Measurements from ENCODE around the gene ITGAX.

ITGAX gene

DNA sequence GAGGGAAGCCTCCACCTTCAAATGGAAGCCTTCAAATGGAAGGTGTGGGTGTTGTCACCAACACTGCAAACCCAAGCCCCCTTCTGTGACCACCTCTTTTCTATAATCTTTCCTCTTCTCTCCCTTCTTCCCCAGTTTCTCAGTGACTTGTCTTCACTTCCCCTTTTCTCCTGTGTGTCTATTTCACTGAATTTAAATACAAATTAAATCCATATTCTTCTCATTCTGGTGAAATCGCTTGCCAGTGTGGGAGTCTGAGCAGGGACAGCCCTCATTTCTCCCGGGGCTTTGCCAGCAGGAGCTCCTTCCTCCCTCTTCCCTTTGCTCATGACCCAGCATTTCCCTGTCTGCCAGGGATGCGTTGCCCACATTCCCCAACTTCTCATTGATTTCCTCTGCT lies 6.4 kb upstream of the ITGAX start:
- DNase-seq (ENCODE audit: low read depth): no peak

DNA sequence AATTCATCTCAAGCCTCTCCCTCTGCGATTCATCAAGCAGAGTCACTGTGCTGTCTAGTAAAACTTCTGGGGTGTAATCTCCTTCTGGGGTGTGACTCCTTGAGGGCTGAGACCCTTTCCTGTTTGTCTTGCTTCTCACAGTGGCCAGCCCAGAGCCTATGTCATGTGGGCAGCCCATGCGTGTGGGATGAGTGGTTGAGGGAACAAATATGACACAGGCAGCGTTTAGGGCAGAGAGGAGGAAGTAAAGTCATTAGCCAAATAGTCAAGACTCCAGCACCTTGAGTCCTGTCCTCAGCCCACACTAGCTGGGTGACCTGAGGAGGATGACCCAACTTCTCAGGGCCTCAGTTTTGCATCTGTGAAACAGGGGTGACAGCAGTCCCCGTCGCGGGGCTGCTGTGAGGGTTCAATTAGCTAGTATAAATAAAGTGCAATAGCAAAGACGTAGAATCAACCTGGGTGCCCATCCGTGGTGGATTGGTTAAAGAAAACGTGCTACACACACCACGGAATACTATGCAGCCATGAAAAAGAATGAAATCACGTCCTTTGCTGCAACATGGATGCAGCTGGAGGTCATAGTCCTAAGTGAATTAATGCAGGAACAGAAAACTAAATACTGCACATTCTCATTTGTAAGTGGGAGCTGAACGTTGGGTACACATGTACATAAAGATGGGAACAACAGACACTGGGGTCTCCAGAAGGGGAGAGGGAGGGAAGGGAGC lies 4.5 kb upstream of the ITGAX start:
- no peak for DNase-seq (ENCODE audit: low read depth)

DNA sequence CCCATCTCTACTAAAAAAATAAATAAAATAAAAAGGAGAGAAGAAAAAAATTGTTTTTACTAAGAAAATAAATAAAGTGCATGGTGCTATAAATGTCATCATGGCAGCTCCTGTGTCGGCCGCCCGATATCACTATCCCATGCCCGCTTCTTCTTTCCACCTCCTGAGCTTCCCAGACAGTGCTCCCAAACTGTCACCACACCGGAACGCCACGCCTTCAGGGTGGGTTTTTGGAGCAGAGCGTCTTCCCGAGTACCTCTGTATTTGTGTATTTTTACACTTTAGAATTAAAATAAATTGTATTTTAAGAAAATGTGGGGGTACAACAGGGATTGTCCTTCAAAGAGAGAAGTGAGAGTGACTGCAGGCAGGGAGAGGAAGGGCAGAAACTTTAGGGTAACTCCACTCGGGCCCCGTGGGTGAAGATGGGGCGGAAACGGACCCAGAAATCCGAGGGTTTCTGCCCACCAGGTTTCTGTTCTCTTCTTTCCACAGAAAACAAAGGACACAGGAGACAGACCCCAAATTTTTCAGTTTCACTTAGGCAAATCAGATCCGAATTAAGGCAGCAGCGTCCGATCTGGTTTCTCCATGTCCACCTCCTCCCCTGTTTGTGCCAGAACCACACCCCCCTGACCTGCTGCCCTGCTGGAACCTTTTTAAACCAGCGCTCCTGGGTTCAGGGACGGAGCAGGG lies 3.6 kb upstream of the ITGAX start:
- no peak for DNase-seq (ENCODE audit: low read depth)

DNA sequence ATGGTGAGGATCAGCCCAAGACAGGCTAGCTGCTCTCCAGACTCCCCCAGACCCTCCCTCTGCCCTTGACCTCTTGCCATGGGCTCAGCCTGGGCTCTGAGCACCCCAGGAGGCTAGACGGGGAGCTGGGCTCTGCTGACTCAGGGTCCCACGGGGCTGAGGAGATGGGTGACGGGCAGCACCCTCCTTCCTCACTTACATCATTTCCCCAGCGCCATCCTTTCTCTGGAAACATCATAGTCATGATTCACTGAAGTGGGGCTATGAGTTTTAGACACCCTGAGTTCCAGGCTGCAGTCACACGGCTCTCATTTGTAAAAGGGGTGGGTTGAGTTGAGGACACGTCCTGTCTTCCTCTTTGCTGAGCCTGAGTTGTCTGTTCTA lies 3.0 kb upstream of the ITGAX start:
- DNase-seq (ENCODE audit: low read depth): no peak

DNA sequence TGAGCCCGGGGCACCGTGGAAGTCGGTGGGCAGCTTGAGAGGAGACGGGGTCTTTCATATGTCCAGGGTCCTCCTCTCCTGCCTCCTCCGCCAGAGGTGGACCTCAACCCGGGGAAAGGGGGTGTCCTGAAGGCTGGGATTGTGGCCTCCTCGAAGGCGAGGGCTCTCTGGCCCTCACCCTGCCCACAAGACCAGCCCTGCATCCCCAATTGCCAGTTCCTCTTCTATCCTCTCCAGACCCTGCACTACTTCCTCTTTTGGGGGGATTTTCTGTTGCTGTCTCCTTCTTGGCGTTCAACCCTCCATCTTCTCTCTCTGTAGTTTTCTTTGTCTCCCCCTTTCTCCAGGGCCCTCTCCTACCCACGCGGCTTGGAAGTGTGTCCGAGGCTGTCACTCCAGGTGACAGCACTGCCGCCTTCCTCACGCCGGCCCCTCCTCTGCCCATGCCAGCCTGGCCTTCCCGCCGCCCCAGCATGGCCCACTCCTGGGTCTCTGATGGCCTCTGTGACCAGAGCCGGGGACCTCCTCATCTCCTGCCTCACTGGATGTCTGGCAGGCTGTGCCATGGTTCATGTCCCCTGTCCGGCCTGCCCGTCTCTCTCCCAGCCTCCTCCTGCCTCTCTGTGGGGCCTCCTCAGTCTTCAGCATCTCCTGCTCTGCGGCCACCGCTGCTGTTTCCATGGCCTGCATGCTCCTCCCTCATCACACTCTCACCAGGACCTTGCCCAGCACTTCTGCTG lies 2.4 kb upstream of the ITGAX start:
- DNase-seq (ENCODE audit: low read depth): no peak

DNA sequence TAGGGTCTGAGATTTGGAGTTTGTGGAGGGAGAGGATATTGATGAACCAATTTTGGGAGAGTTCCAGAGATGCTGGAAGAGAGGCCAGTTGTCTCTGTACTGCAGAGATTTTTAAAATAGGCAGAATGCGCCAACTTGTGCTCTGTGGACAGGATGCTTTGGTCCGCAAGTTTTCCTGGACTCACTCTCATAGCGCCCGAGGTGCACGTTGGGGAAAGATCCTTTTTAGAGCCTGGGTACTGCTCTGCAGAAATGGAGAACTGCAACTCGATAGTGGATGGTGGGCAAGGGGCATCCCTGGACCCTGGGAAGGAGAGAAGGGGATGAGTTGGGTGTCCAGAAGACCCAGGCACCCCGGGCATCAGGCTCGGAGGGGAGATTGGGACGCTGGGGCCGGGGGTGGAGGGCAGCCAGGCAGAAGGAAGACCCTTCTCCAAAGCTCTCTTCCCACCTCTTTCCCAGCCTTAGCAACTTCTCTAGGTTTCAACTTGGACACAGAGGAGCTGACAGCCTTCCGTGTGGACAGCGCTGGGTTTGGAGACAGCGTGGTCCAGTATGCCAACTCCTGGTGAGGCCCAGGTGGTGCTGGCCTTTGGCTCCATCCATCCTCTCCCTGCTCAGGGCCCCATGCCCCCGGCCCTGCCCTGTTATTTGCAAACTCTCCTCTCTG lies 590 bp downstream of the ITGAX start:
- no peak for DNase-seq (ENCODE audit: low read depth)

DNA sequence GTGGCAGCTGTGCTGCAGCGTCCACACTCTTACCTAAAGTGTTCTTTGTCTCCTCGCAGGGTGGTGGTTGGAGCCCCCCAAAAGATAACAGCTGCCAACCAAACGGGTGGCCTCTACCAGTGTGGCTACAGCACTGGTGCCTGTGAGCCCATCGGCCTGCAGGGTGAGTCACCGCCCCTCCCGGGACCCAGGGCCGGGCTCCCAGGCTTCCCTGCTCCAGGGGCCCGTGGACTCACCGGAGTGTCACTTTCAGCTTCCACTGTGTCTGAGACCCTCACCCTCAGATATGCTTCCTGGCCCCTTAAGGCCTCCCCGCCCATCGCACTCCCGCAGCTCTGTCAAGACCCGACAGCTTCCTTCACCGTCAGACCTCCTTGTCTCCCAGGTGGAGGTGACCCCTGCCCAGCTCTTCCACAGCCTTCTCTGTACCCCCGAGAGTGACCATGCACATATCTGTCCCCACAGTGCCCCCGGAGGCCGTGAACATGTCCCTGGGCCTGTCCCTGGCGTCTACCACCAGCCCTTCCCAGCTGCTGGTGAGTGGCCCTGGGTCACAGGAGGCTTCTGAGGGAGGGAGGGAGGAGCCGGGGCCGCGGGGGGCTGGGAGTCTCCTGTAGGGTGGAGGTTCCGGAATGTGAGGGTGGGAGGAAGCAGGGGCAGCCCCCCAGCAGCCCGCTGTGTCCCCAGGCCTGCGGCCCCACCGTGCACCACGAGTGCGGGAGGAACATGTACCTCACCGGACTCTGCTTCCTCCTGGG lies 1.8 kb downstream of the ITGAX start:
- DNase-seq (ENCODE audit: low read depth): no peak

DNA sequence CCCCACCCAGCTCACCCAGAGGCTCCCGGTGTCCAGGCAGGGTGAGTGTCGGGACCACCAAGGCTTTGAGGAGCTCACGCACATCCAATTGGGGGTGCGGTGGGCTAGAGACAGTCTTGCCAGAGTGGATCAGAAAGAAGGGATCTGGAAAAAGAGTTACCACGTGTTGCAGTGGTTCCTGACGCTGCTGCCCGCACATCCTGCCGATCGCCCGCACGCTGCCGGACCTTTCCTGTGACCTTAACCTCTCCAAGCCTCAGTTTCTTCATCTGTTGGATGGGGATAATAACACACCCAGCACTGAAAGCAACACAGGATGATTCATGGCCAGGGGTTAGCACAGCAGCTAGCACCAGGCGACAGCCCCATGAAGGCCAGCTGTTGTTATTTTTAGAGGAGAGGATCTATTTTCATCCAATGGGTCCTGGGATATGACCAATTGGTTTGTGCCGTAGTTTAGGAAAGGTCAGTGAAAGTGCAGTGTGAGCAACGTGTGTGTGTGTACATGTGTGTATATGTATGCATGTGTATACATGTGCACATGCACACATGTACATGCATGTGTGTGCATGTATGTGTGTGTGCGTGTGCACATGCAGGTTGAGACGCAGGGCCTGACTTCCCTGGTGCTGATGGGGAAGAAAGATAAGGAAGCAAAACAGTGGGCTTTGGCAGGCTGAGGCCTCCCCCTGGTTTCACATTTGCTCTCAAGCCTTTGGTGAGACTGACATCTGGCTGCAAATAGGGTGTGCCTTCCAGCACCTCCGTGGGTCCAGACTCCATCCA lies 2.5 kb downstream of the ITGAX start:
- DNase-seq (ENCODE audit: low read depth): no peak

DNA sequence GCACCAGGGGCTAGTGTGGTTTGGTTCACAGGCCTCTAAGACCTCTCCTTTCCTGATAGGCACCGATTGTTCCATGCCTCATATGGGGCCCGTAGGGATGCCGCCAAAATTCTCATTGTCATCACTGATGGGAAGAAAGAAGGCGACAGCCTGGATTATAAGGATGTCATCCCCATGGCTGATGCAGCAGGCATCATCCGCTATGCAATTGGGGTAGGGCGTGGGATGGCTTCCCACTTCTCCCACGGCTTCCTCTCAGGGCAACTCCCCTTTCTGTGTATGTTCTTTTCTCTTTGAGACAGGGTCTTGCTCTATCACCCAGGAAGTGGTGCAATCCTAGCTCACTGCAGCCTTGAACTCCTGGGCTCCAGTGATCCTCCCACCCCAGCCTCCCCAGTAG lies 5.3 kb downstream of the ITGAX start:
- DNase-seq (ENCODE audit: low read depth): no peak

DNA sequence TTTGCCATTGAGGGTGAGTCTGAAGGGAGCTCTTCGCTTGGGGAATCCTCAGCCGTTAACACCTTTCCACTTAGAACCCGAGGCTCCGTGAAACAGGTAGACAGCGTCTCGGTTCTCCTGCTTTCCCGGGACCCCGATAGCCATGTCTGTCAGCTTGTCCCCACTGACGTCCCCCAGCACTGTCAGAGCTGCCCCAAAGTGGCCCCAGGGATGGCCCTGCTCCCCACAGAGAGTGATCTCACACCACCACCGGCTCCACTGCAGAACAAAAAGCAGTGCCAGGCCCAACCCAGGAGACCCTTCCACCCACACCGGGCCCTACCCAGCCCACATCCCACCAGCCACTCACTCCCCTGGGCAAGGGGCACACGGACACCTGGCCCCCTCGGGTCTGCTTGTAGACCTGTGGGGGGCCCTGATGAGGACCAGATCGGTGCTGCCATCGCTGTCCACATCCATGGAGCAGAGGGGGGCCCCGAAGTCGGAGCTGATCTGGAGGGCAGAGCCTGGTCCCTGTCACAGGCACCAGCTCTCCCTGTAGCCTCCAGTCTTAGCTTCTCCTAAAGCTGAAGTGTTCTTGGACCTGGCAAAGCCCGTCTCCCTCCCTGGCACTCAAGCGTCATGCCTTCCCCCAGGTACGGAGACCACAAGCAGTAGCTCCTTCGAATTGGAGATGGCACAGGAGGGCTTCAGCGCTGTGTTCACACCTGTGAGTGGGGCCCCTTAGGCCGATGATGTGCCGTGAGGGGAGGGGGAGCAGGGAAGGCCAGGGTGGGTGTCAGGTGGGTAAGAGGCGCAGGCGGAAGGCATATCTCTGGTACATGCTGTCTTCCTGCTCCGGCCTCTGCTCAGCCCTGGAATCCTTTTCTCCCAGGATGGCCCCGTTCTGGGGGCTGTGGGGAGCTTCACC lies 6.5 kb downstream of the ITGAX start:
- DNase-seq (ENCODE audit: low read depth): no peak

DNA sequence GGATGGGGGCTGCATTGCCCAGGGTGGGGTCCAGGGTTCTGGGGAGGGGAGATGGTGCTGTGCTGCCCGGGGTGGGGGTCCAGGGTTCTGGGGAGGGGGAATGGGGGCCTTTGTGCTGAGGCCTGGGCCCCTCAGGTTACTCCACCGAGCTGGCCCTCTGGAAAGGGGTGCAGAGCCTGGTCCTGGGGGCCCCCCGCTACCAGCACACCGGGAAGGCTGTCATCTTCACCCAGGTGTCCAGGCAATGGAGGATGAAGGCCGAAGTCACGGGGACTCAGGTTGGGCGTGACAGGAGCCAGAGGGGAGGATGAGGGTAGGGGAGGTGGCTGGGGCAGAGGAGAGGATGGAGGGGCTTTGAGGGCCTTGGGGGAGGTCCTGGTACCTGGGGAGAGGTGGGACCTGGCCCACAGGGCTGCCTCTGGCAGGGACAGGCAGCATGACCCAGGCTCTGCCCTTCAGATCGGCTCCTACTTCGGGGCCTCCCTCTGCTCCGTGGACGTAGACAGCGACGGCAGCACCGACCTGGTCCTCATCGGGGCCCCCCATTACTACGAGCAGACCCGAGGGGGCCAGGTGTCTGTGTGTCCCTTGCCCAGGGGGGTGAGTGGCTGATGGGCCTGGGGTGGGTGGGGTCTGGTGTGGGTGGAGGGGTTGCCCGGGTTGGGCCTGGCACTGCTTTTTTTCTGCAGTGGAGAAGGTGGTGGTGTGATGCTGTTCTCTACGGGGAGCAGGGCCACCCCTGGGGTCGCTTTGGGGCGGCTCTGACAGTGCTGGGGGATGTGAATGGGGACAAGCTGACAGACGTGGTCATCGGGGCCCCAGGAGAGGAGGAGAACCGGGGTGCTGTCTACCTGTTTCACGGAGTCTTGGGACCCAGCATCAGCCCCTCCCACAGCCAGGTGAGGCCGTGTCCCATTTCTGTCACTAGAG lies 7.8 kb downstream of the ITGAX start:
- no peak for DNase-seq (ENCODE audit: low read depth)

DNA sequence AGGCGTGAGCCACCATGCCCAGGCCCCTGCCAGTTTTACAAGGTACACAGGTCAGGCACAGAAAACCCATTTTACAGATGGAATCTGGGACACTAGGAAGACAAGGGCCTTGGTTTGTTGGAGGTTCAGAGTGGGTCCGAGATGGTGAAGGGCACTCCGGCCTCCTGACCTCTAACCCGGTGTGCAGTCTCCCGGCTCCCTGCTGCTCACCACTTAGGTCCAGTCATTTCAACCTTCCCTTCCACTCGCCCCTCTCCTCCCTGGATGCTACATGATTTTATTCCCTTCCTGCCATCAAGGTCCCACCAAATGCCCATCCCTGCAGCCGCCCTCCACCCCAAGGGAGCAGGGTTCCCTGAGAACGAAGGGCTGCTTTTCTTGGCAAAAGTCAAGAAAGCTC lies 8.7 kb downstream of the ITGAX start:
- DNase-seq (ENCODE audit: low read depth): no peak

DNA sequence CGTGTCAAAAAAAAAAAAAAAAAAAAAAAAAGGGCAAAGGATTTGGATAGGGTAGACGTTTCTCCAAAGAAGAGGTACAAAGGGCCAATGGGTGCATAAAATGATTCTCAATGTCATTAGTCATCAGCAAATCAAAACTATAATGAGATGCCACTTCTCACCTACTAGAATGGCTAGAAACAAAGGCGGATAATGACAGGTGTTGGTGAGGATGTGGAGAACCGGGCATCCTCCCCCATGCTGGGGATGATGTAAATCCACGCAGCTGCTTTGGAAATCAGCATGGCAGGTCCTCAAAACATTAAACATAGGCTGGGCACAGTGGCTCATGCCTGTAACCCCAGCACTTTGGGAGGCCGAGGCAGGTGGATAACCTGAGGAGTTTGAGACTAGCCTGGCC lies 9.4 kb downstream of the ITGAX start:
- no peak for DNase-seq (ENCODE audit: low read depth)

DNA sequence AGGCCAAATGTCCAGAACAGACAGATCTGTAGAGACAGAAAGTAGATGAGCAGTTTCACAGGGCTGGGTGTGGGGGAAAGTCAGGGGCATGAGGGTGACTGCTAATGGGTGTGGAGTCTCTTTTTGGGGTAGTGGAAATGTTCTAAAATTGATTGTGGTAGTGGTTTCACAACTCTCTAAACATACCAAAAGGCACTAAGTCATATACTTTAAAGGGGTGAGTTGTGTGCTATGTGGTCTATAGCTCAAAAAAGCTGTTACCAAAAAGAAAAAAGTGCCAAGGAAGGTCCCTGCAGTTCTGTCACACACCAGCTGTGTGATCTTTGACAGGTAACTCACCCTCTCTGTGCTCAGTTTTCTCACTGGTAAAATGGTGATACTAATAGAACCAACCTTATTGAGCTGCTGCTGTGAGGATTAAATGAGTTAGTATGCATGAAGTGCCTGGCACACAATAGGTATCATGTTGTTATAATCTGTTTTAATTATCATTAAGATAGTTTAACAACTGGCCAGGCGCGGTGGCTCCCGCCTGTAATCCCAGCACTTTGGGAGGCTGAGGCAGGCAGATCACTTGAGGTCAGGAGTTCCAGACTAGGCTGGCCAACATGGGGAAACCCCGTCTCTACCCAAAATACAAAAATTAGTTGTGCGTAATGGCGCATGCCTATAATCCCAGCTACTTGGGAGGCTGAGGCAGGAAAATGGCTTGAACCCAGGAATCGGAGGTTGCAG lies 10.3 kb downstream of the ITGAX start:
- no peak for DNase-seq (ENCODE audit: low read depth)

DNA sequence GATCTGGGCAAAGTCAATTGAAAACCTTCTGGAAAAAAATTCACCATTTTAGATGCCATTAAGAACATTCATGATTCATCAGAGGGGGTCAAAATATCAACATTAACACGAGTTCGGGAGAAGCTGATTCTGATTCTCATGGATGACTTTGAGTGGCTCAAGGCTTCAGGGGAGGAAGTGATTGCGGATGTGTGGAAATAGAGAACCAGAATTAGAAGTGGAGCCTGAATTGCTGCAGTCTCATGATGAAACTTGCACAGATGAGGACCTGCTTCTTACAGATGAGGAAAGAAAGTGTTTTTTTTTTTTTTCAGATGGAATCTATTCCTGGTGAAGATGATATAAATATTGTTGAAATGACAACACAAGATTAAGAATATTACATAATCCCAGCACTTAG lies 12.9 kb downstream of the ITGAX start:
- no peak for DNase-seq (ENCODE audit: low read depth)

DNA sequence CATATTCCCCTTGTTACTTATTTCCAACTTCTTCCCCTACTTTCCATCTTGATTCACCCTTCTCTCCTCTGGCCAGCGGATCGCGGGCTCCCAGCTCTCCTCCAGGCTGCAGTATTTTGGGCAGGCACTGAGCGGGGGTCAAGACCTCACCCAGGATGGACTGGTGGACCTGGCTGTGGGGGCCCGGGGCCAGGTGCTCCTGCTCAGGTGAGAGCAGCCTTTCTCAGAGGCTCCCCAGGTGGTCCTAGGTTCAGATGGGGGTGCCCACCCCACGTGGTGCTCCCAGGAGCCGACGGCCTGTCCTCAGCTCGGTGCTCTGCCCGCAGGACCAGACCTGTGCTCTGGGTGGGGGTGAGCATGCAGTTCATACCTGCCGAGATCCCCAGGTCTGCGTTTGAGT lies 16.0 kb downstream of the ITGAX start:
- DNase-seq (ENCODE audit: low read depth): no peak

DNA sequence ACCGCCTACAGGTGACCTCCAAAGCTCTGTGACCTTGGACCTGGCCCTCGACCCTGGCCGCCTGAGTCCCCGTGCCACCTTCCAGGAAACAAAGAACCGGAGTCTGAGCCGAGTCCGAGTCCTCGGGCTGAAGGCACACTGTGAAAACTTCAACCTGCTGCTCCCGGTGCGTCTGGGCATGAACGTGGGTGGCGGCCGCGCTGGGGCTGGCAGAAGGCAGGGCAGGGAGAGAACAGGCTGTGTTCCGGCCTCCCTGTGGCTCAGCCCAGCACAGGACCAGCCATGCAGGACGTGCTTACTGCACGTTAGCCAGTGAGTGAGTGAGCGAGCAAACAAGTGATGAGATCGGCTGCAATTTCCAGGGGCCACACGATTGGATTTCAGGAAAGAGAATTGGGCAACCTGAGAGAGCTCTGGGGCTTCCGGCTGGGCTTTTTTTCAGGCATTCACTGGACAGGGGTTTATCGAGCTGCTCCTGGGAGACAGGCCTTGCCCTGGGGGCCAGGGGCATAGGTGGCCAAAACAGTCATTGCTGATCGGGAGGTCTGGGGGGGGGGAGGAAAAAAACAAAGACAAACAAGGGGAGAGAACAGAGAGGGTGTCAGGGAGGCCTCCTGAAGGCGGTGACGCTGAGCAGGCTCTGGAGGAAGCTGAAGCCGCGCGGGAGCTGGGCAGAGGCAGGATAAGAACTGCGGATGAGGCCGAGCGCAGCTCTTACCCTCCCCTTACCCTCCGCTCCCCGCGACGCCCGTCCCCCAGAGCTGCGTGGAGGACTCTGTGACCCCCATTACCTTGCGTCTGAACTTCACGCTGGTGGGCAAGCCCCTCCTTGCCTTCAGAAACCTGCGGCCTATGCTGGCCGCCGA lies 16.9 kb downstream of the ITGAX start:
- no peak for DNase-seq (ENCODE audit: low read depth)
